Measurements from ENCODE around the gene CRACR2A.

DNA sequence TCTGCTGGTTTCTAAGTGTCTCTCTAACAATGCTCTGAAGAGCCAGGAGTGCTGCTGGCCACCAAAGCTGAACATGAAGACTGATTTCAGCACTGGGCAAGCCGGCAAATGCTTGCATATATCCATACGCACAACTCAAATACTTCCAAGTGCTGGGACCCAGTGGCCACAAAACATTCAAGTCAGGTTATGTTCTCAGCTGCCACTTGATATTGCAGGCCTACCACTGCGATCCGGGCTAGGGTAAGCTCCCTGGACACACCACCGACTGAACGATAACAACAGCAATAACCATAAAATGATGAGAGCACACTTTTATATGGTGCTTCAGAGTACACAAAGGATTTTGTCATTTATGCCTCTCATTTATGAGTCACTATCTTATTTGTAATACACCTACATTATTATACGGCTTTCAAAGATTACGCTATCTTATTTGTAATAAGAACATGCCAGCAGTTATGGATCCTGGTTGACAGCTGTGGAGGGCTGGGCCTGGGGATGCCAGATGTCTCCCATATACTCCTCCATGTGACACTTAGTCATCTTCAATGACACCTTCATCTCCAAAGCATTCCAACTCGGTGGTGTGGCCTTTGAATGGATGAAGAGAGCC lies 35.5 kb downstream of the CRACR2A start:
- TF ChIP-seq CTCF (IDR thresholded peaks at IDR 0.05; ENCODE audit: insufficient read depth, low read length) (no peak), GABPA (IDR thresholded peaks at IDR 0.05; ENCODE audit: low read depth) (no peak), POLR2AphosphoS5 (IDR thresholded peaks at IDR 0.05; ENCODE audit: low read depth) (no peak), SPI1 (IDR thresholded peaks at IDR 0.05; ENCODE audit: borderline replicate concordance, low read depth) (no peak)
- TF ChIP-seq, protein P1, sequence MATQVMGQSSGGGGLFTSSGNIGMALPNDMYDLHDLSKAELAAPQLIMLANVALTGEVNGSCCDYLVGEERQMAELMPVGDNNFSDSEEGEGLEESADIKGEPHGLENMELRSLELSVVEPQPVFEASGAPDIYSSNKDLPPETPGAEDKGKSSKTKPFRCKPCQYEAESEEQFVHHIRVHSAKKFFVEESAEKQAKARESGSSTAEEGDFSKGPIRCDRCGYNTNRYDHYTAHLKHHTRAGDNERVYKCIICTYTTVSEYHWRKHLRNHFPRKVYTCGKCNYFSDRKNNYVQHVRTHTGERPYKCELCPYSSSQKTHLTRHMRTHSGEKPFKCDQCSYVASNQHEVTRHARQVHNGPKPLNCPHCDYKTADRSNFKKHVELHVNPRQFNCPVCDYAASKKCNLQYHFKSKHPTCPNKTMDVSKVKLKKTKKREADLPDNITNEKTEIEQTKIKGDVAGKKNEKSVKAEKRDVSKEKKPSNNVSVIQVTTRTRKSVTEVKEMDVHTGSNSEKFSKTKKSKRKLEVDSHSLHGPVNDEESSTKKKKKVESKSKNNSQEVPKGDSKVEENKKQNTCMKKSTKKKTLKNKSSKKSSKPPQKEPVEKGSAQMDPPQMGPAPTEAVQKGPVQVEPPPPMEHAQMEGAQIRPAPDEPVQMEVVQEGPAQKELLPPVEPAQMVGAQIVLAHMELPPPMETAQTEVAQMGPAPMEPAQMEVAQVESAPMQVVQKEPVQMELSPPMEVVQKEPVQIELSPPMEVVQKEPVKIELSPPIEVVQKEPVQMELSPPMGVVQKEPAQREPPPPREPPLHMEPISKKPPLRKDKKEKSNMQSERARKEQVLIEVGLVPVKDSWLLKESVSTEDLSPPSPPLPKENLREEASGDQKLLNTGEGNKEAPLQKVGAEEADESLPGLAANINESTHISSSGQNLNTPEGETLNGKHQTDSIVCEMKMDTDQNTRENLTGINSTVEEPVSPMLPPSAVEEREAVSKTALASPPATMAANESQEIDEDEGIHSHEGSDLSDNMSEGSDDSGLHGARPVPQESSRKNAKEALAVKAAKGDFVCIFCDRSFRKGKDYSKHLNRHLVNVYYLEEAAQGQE (IDR thresholded peaks at IDR 0.05; ENCODE audit: insufficient replicate concordance, low read depth), result no peak
